Regular cardiac myocyte (primary cell): Measurements from ENCODE around the gene MAPKAPK2. TPM values are rescaled to one million over a fixed set of nuclear protein-coding genes. Genes with fewer than 3 reads are reported as not detected.

ENCODE experiments used
- total RNA-seq: library from RNA; depleted of rRNA; stranded (reverse); fragments of >200 nt; gene quantifications from 2 replicates; pipeline ENCODE4 v1.2.3, GENCODE V29; 2014

The MAPKAPK2 gene
- 33.8 and 34.9 TPM in 2 replicates for total RNA-seq

DNA sequence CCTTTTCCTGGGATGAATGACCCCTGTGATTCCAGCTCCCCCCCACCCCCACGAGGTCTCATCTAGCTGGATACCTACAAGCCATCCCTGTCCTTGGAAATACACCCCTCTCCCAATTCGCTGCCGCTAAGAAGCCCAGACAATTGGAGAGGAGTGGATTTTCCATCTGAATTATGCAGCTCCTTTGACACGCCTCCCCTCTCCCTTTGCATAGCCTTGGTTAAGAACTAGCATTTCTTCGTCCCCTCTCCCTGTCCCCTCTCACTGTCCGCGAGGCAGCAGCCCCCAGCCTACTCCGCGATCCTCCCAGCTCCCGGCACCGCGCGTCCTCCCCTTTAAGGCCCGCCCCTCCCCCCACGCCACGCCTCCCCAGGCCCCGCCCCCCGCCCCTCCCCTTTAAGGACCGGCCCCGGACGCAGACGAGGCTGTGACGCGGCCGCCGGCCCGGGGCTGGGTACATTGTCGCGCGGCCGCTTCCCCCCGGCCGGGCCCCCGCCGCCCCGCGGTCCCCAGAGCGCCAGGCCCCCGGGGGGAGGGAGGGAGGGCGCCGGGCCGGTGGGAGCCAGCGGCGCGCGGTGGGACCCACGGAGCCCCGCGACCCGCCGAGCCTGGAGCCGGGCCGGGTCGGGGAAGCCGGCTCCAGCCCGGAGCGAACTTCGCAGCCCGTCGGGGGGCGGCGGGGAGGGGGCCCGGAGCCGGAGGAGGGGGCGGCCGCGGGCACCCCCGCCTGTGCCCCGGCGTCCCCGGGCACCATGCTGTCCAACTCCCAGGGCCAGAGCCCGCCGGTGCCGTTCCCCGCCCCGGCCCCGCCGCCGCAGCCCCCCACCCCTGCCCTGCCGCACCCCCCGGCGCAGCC lies at the start of gene MAPKAPK2:
TSS of gene MAPKAPK2 (plus strand) at position 428 of the 856 bp plus-strand sequence. CDS start at position 753, 325 bp downstream.

DNA sequence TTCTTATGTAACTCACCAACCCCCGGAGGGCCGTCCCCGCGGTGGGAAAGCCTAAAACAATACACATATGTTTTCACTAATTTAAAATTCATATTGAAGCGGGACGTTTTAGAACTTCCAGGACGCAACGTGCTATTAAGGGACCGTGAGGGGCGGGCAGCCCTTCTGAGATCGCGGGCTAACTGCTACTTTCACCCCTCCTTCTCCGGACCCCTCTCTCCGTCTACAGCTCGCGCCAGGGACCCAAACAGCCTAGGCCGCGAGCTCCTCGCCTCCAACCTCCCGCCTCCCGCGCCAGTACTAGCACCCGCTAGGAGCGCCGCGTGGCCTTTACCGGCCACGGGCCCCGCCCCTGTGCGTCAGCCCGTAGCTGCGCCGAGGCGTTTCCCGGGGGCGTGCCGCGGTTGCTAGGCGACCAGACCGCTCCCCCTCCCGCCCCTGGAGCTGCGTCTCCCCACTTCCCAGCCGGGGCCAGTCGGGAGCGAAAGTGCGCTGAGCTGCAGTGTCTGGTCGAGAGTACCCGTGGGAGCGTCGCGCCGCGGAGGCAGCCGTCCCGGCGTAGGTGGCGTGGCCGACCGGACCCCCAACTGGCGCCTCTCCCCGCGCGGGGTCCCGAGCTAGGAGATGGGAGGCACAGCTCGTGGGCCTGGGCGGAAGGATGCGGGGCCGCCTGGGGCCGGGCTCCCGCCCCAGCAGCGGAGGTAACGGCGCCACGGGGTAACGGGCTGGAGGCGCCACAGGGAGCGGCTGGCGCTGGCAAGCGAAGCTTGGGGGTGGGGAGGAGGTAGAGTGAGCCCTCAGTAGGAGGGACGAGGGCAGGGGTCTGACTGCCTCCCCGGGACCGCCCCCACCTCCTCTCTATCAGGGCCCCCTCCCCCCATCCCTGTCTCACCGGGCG lies 49.4 kb upstream of the MAPKAPK2 start, which contains the start of gene DYRK3:
TSS of gene DYRK3 (plus strand) at position 457 of the 898 bp plus-strand sequence. CDS start at position 625, 168 bp downstream.

DNA sequence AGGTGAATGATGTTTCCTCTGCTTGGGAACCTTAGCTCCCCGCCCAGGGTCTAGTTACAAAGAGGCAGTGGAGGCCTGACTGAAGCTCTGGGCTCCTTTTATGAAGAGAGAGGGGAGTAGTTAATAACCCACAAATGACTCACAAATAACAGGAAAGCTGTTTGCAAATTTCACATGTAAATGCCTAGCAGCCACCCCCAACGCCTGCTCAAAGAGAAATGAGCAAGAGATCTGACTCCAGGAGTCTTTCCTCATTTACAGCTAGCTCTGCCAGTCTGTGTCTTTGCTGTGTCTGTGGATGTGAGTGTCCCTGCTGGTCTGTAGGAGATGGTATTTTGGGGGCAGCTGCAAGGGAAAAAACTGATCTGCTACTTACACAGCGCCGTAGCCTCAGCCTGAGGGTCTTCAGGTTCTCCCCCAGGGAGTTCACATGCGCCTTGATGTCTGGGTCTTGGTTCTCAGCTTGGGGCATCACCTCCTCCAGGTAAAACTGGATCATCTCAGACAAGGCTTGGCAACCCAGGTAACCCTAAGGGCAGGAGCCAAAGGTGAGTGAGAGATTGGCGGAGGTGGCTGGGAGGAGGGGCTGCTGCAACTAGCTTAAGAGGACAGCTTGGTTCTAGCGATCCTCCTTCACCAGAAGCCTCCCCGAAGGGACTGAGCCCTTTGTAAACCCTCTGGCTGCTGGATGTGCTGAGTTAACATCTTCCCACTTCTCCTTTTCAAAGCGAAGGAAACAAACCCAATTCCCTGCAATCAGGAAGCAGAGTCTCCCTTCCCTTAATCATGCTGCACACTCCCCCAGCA lies 86.0 kb downstream of the MAPKAPK2 start, which contains the start of gene IL19:
TSS of gene IL19 (plus strand) at position 243 of the 807 bp plus-strand sequence. CDS start 65,890 bp downstream, outside the sequence.

DNA sequence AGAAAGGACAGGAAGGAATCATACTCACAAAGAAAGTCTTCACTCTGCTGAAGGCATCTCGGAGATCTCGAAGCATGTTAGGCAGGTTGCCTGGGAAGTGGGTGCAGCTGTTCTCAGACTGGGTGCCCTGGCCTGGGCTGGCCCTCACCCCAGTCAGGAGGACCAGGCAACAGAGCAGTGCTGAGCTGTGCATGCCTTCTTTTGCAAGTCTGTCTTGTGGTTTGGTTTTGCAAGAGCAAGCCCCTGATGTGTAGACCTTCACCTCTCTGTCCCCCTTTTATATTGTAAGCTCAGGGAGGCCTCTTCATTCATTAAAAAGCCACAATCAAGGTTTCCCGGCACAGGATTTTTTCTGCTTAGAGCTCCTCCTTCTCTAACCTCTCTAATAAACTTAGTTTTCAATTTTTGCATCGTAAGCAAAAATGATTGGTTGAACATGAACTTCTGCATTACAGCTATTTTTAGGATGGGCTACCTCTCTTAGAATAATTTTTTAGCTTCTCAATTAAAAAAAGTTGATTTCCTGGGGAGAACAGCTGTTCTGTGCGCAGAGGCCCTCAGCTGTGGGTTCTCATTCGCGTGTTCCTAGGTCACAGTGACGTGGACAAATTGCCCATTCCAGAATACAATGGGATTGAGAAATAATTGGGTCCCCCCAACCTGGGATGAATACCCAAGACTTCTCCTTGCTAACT lies 87.7 kb downstream of the MAPKAPK2 start, which contains the start of gene IL10:
TSS of gene IL10 (minus strand) at position 252 of the 695 bp plus-strand sequence. CDS start at position 193, 59 bp downstream.

Other genes with a start within 250 kb of the MAPKAPK2 start
- gene IKBKE, start 214.4 kb upstream of the MAPKAPK2 start, total RNA-seq = 7.9 and 12.7 TPM in 2 replicates
- 0.38 and 2.5 TPM in 2 replicates for gene RASSF5, start 177.4 kb upstream of the MAPKAPK2 start, total RNA-seq
- gene EIF2D, start 72.4 kb upstream of the MAPKAPK2 start, total RNA-seq = 47.2 and 57.2 TPM in 2 replicates
- gene DYRK3, start 49.4 kb upstream of the MAPKAPK2 start, total RNA-seq = 24.7 and 29.9 TPM in 2 replicates
- gene IL19, start 85.9 kb downstream of the MAPKAPK2 start, total RNA-seq = 0.28 TPM in 1 of 2 replicates, not detected in the other
- gene IL10, start 87.6 kb downstream of the MAPKAPK2 start, total RNA-seq = not detected in 2 replicates
- gene IL20, start 180.7 kb downstream of the MAPKAPK2 start, total RNA-seq = not detected in 2 replicates
- gene IL24, start 212.5 kb downstream of the MAPKAPK2 start, total RNA-seq = 1.7 and 3.7 TPM in 2 replicates
- gene FCMR, start 237.0 kb downstream of the MAPKAPK2 start, total RNA-seq = not detected in 2 replicates